ENCODE results near the gene LIAS.

GRCh38 chr4:39452860-39453587, 5.8 kb upstream of the LIAS start:
- TF ChIP-seq POLR2A (IDR thresholded peaks at IDR 0.05; ENCODE audit: low read depth, low read length) = peak; percentile 61
- TF ChIP-seq TAF1 (IDR thresholded peaks at IDR 0.05; ENCODE audit: borderline replicate concordance, low read depth, low read length) = no peak
- peak; percentile 52; the same call in 1 of the 2 replicates for TF ChIP-seq POLR2AphosphoS5 (IDR thresholded peaks at IDR 0.05; ENCODE audit: low read depth, low read length)

All from GM12892 (cell line).